HG02798 (cell line): ENCODE results near the gene LRFN2.

ENCODE experiments used
- ATAC-seq: cut with Tn5 transposase; IDR thresholded peaks from one replicate; pipeline ENCODE4 v1.9.1; 2021; ENCODE audit warnings: mild to moderate bottlenecking; ENCODE audit not compliant: unreplicated experiment, poor library complexity

LRFN2 gene

DNA sequence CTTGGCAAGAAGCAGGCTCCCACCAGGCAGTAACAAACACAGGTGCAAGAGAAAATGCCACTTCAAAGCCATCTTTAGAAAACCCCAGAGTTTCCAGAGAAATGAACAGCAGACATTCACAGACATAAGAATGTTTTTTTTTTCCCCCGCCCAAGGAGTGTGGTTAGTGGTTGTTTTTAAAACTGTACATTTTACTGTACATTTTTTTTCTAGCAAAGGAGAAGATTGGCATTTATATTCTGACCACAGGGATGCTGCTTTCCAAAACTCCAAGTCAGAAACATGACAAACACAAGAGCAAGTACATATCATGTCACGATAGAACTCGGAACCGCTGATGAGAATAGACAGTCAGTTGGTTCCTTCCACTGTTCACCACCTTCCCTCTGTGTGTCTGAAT lies 197.9 kb downstream of the LRFN2 start:
- ATAC-seq, result no peak

DNA sequence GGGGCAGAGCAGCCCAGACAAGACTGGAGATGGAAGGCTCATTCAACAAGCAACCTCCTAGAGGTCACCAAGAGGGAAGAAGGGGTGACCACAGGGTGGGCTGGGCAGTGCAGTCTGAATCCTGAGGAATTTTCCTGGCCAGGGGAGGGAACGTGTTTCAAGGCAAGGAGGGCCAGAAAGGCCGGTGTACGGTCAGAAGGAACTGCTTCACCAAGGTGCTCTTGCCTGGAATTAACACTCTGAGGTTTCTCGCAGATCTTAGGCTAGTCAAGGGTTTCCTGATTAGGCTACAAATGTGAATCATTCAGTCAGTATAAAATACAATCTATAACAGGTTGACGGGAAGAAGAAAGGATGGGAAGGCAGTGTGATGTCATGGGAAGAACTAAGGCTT lies 199.3 kb downstream of the LRFN2 start:
- ATAC-seq, result no peak

DNA sequence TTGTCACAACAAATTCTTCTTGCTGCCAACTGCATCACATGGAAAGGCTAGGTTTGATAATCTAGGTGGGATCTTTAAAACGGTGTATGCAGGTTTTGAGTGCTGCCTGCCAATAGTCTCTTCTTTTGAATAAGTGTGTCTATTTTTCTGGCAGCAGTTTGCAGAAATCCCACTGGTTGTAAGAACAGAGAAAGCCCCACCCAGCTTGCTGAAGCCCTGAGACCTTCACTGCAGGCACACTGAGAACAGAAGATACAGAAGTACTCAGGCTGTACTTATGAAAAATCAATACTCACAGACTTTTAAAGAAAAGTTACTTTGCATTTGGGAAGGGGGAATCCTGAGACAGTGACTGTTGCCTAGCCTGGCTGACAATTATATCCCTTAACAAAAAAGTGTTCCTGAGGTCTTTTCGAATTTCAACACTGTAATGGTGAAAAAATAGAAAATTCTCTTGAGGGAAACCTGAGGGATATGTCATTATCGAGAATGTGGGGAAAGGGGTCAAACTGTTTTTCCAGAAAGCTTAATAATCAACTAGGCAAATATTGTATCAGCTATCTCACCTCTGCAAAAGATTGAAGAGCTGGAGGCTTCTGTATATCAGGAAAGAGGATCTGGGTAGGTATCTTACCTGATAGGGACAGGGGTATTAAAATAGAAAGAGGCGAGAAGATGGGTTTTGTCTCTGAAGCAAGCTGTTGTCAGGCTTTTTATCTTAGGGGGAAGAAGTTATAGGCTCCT lies 199.9 kb downstream of the LRFN2 start:
- no peak for ATAC-seq

GRCh38 chr6:40386200-40386599 lies 201.0 kb downstream of the LRFN2 start:
- no peak for ATAC-seq

DNA sequence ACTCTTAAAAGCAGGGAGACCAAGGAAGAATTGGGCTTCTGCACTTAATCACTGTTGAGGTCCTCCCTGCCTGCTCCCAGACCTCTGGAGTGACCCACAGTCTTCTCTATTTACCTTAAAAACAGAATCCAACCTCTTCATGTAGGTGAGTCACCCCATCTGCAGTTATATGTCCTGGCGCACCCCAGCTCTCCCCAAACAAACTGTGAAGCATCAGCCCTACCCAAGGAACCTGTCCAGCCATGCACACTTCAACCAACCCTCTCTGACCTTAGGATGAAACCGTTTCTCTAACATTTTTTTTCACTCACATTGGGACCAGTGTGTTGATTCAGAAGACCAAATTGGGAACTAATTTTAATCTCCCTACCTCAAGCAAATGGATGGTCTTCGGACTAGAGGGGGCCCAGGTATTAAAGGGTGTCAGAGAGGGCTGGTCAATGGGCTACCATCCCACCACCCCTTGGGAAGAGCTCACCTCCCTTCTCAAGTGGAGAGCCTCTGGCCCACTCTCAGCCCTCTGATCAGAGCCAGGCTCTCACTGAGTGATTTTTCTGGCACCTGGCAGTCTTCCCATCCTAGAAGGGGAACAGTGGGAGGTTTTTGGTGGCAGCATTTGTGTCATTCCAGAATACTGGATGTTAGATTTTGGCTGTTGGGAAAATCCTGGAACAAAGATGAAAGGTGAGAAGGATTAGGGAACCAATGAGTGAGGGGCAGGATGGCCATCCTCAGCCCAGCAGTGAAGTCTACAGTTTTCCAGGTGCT lies 203.6 kb downstream of the LRFN2 start:
- ATAC-seq, result no peak

GRCh38 chr6:40380271-40380670 lies 206.9 kb downstream of the LRFN2 start:
- no peak for ATAC-seq

- ATAC-seq, result no peak
Observed at GRCh38 chr6:40379811-40380210, 207.4 kb downstream of the LRFN2 start.

- ATAC-seq, result no peak
Observed at GRCh38 chr6:40378725-40379074, 208.5 kb downstream of the LRFN2 start.

DNA sequence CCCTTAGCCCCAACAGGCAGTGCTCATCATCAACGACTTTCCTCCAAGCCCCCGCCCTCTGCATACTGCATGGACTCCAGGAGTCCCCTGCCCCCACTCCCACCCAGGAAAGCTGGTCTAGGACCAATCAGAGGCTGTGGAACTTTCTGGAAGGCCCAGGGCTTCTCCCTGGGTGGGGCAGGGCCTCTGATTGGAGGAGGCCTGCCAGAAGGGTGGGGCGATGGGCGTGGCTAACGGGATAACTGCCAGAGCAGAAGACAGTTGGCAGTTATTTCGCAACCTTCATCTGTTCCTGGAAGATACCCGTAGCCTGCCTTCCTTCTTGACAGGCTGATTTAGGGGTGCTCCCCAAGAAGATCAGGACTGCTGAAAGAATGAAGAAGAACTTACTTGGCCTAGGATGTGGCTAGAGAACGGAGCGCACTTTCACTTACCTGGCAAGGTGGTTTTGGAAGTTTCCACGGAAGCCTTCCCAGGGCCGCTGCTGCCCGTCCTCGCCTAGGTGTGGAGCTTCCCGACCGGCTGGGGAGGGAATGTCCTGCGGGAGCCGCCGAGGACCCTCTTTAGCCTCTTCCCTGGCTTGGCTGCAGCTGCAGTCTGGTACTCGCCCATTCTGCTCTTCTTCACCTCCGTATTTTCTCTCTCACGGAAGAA lies 209.0 kb downstream of the LRFN2 start:
- ATAC-seq, result no peak

DNA sequence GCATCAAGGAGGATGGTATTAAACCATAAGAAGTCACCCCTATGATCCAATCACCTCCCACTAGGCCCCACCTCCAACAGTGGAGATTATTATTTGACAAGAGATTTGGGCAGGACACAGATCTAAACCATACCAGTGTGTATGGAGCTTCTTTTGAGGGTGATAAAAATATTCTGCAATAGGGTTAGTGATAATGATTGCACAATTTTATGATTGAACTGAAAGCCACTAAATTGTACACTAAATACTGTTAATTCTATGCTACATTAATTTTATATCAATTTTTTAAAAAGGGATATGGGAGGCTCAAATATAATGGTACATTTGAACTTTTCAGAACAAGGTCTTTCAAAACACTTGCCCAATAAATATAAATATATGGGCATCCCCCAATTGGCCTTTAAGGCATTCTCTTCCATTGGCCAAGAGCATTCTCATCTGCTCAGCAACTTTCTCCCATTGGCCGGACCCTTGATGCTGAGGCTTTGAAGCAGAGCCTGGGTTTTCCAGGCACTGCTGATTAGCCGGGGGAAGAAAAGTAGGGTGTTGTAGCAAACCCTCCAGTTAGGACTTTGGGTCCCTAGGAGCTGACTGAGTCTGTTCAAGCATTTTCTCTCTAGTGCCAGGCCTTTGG lies 209.9 kb downstream of the LRFN2 start:
- no peak for ATAC-seq

GRCh38 chr6:40376113-40376650 lies 211.0 kb downstream of the LRFN2 start:
- no peak for ATAC-seq

- ATAC-seq, result no peak
Observed at GRCh38 chr6:40373267-40373666, 213.9 kb downstream of the LRFN2 start.

GRCh38 chr6:40371621-40372020 lies 215.5 kb downstream of the LRFN2 start:
- no peak for ATAC-seq

- ATAC-seq, result no peak
Observed at GRCh38 chr6:40371095-40371494, 216.1 kb downstream of the LRFN2 start.

DNA sequence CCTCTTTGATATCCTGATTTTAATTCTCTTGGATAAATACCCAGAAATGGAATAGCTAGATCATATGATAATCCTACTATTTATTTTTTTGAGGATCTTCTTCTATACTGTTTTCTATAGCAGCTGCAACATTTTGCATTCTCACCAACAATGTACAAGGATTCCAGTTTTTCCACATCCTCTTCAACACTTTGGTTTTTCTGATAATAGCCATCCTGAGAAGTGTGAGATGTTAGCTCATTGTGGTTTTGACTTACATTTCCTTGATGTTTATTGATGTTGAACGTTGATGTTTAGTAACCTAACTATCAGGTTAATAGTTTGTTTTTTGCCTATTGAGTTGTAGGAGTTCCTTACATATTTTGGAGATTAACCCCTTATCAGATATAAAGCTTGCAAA lies 217.3 kb downstream of the LRFN2 start:
- ATAC-seq, result no peak

DNA sequence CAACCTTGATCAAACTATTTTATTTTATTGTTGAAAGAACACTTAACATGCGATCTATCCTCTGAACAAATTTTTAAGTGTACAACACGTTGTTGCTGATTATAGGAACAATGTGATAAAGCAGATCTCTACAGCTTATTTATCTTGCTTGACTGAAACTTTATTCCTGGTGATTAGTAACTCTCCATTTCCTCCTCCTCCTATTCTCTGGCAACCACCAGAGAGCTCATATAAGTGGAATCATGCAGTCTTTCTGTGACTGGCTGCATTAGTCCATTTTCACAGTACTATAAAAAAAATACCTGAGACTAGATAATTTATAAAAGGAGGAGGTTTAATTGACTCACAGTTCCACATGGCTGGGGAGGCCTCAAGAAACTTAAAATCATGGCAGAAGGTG lies 218.1 kb downstream of the LRFN2 start:
- no peak for ATAC-seq

GRCh38 chr6:40362859-40363258 lies 224.3 kb downstream of the LRFN2 start:
- no peak for ATAC-seq

GRCh38 chr6:40359808-40360207 lies 227.4 kb downstream of the LRFN2 start:
- no peak for ATAC-seq

- ATAC-seq, result no peak
Observed at GRCh38 chr6:40358473-40359460, 228.4 kb downstream of the LRFN2 start.
